ENCODE data around the gene CCDC88C. TPM values are rescaled to one million over a fixed set of nuclear protein-coding genes. Genes with fewer than 3 reads are reported as not detected.

CCDC88C gene
- total RNA-seq, 1 experiment from 2014 or later = not detected

DNA sequence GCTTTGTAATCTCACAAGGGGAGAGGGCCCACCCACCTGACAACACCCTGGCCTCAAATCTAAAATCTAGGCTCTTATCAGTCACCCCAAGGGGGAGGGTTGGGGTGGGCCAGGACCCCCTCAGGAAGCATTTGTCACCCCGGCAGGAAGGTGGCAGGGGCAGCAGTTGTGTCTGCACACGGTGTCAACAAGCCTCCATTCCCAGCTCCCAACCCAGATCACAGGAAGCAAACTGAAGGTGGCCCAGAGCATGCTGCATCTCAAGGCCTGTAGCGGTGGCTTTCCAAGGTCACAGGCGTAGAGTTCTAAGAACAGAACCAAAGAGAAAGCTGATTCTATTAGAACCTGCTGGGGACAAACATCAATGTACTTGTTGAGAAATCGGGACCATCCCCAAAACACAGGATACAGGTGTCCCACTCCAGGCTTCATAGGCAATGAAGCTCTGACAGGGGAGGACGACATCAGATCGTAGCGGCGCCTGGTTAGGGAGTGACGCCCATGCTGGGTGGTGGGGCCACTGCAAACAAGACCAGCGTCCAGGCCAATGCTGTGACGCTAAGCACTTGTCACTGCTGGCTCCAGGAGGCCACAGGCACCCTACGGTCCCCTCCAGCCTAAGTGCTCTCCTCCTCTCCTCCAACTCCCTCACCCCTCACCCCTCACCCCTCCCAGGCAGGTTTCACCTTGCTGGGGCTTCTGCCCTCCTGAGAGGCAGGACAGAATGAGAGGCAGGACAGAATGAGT is 52.9 kb downstream of the CCDC88C start:
- H3K4me3 ChIP-seq = no peak overlapping the region
- DNase-seq (ENCODE audit: low read depth in 1 of 2, low spot score in 2 of 2) = no peak
- H3K9me3 ChIP-seq (replicated peaks) = no peaks in the 10 kb centered on the region
- H3K27me3 ChIP-seq (replicated peaks) = no peaks in the 10 kb centered on the region
- no peaks in the 10 kb centered on the region for H3K4me1 ChIP-seq (replicated peaks)
- no peaks in the 10 kb centered on the region for H3K36me3 ChIP-seq
- H3K27ac ChIP-seq = no peak overlapping the region

DNA sequence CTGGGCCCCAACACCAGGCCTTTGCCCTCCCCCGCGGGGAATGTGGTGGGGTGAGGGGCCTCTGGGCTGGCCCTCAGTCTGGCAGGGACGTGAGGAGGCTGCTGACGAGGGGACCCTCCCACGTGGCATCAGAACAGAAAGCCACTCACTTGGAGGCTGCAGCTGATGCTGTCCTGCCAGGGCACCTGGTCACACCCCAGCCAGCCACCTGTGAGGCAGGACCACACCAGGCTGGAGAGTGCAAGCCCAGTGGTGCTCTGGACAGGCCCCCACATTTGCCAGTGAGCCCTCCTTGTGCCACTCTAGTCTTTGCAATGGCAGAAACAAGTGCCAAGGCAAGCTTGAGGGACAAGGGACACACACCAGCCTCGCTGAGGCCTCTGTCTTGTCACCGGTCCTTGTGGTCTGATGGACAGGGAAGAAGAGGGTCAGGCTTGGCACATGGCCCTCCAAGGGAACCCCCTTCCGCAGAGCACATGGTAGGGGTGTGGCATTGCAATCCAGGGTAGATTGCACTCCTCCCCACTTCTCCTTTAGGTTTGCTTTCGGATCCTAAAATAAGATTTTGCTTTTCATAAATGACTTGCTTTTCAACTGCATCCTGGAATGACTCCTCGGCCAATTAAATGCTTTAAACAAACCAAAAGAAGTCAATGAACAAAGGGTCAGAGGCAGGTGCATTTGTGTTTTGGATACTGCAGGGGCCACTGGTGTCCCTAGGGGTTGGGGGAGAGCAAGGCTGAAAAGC is 53.7 kb downstream of the CCDC88C start:
- H3K9me3 ChIP-seq (replicated peaks) = no peaks in the 10 kb centered on the region
- H3K27ac ChIP-seq = no peak overlapping the region
- no peaks in the 10 kb centered on the region for H3K27me3 ChIP-seq (replicated peaks)
- no peak overlapping the region for H3K4me3 ChIP-seq
- no peaks in the 10 kb centered on the region for H3K4me1 ChIP-seq (replicated peaks)
- DNase-seq (ENCODE audit: low read depth in 1 of 2, low spot score in 2 of 2) = no peak
- H3K36me3 ChIP-seq = no peaks in the 10 kb centered on the region

DNA sequence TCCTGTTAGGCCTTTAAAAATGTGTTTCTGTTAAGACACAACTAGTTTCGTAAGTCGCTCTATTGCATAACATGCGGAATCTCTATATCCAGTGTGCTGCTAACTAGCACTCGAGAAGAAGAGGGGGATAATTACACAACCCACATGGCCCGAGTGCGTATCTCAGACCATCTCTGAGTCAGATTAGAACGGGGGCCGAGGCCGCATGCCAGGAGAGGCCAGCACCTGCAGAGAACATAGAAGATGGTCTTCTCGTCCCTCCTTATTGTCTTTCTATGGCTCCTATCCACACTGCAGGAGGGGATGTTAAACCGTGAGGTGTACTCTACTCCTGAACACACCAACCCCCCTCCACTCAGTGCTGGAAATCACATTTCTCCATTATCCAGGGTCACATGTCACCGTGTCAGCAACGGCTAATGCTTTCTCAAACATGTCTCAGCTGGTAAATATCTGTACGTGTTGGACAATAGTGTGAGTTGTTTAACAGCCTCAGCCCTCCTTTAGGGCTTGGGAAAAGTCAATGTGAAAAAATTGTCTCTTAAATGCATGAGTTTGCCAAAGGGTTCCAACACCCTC is 56.3 kb downstream of the CCDC88C start:
- no peak overlapping the region for H3K27ac ChIP-seq
- no peaks in the 10 kb centered on the region for H3K27me3 ChIP-seq (replicated peaks)
- no peaks in the 10 kb centered on the region for H3K9me3 ChIP-seq (replicated peaks)
- no peak overlapping the region for H3K4me3 ChIP-seq
- no peaks in the 10 kb centered on the region for H3K4me1 ChIP-seq (replicated peaks)
- no peak for DNase-seq (ENCODE audit: low read depth in 1 of 2, low spot score in 2 of 2)
- no peaks in the 10 kb centered on the region for H3K36me3 ChIP-seq

DNA sequence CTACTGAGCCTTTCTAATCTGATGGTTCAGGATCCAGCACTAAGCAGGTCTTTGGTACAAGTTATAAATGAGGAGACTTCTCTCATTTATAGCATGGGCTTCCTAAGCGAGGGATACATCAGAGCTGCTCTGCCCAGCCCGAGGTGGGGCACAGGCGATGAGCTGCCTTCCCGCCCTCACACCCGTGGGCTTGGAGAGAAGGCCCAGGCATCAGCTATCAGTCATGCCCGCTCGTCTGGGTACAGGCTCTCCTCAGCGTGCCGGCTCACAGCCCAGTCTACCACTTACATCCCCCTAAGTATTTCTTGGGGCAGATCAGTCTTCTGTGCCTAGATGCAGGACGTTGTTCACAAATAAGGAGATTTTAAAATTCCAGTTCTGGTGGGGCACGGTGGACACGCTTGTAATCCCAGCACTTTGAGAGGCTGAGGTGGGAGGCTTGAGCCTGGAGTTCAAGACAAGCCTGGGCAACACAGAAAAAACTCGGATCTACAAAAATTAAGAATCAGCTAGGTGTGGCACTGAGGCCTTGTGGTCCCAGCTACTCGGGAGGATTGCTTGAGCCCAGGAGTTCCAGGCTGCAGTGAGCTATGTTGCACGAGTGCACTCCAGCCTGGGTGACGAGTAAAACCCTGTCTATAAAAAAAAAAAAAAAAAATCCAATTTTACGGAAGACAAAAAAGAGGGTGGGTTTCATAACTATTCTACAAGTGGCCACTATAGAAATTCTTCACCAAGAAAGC is 57.0 kb downstream of the CCDC88C start:
- H3K36me3 ChIP-seq = no peaks in the 10 kb centered on the region
- H3K4me1 ChIP-seq (replicated peaks) = no peaks in the 10 kb centered on the region
- no peaks in the 10 kb centered on the region for H3K27me3 ChIP-seq (replicated peaks)
- no peak for DNase-seq (ENCODE audit: low read depth in 1 of 2, low spot score in 2 of 2)
- H3K4me3 ChIP-seq = no peak overlapping the region
- no peaks in the 10 kb centered on the region for H3K9me3 ChIP-seq (replicated peaks)
- no peak overlapping the region for H3K27ac ChIP-seq

DNA sequence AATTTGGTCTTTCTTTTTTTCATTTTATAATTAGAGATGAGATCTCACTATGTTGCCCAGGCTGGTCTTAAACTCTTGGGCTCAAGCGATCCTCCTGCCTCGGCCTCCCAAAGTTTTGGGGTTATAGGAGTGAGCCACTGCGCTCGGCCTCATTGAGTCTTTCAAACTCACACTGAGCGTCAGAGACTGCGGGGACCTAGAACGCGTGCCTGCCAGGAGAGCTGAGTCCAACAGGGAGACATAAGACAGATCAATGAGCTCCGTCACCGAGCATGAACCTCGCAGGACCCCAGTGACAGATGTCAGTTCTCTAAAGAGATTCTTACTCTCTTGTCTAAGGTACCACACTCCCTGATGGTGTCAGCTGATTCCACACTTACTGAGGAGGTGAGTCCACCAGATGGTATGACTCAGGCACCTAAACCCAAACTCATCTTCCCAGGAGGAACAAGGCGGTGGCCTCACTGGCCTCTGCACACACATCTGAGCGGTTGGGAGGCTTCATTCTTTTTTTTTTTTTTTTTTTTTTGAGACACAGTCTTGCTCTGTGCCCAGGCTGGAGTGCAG is 58.9 kb downstream of the CCDC88C start:
- no peaks in the 10 kb centered on the region for H3K27me3 ChIP-seq (replicated peaks)
- no peaks in the 10 kb centered on the region for H3K9me3 ChIP-seq (replicated peaks)
- no peak overlapping the region for H3K27ac ChIP-seq
- no peak for DNase-seq (ENCODE audit: low read depth in 1 of 2, low spot score in 2 of 2)
- H3K4me3 ChIP-seq = no peak overlapping the region
- no peaks in the 10 kb centered on the region for H3K4me1 ChIP-seq (replicated peaks)
- no peaks in the 10 kb centered on the region for H3K36me3 ChIP-seq

DNA sequence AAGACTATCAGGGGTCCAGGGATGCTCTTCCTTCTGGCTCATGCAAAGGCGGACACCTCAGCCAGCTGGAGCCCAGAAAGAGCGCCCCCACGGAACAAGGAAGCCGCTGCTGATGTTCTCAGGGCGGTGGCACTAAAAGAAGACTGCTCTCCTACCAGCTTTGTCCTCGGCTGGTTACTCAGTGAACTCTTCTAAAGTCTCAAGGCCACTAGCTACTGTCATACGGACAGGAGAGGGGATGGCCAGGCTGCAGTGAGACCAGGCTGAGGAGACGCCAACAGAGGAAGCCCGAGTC is 59.6 kb downstream of the CCDC88C start:
- no peaks in the 10 kb centered on the region for H3K4me1 ChIP-seq (replicated peaks)

DNA sequence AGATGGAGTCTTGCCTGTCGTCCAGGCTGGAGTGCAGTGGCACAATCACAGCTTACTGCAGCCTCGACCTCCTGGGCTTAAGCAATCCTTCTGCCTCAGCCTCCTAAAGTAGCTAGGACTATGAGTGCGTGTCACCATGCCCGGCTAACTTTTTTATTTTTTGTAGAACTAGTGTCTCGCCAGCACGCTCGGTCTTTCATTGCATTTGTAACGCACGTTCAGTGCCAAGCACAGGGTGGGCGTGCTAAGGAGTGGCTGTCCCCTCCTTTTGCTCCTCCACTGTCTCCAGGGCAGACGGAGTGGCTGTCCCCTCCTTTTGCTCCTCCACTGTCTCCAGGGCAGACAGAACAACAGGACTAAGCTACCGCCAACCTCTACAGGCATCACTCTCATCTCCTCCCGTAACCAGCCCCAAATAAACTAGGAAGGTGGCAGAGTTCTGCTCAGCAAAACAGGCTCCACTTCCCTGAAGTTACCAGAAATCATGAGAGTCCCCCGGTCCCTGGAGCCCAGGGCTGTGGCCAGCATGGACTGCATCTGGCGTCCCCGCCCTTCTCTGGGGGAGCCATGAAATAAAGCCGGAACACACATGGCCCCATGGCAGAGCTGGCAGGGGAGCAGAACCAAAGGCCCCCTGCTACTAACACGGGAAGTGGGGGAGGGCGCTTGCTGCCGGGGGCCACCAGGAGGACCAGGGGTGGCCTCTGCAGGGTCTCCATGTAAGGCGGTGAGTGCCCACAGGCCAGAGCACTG is 60.2 kb downstream of the CCDC88C start:
- DNase-seq (ENCODE audit: low read depth in 1 of 2, low spot score in 2 of 2) = no peak
- Histone ChIP-seq H3K4me3 (no peak overlapping the region), H3K4me1 (replicated peaks) (no peaks in the 10 kb centered on the region), H3K36me3 (no peaks in the 10 kb centered on the region), H3K27ac (no peak overlapping the region), H3K27me3 (replicated peaks) (no peaks in the 10 kb centered on the region), H3K9me3 (replicated peaks) (no peaks in the 10 kb centered on the region)

More for the DNA sequence above, 59.6 kb downstream of the CCDC88C start:
- Histone ChIP-seq H3K36me3 (no peaks in the 10 kb centered on the region), H3K4me3 (no peak overlapping the region), H3K27ac (no peak overlapping the region), H3K27me3 (replicated peaks) (no peaks in the 10 kb centered on the region), H3K9me3 (replicated peaks) (no peaks in the 10 kb centered on the region)
- DNase-seq (ENCODE audit: low read depth in 1 of 2, low spot score in 2 of 2) = no peak

DNA sequence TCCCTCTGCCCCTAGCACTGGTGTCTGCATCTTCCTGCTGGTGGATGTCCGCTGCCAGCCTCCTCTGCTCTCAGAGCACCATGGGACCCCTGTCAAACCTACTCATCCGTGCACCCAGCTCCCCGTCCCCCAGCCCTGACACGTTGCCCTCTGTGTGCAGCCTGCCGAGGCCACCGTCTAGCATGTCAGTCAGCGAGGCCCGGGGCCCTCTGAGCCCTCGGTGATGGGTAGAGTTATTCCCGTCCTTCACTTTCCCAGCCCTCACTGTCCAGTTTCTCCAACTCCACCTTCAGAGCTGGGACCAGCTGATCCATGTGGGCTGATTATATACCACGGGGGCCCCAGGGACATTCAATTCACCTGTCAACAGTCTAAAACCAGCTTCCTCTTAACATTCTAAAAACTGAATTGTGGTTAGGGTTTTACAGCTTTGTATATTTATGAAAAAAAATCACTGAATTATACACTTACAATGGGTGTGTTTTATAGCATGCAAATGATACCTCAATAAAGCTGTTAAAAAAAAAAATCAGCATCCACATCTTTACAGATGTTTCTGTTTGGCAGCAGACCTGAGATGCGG is 61.3 kb downstream of the CCDC88C start:
- Histone ChIP-seq H3K36me3 (no peaks in the 10 kb centered on the region), H3K4me3 (no peak overlapping the region), H3K27ac (no peak overlapping the region), H3K27me3 (replicated peaks) (no peaks in the 10 kb centered on the region), H3K9me3 (replicated peaks) (no peaks in the 10 kb centered on the region), H3K4me1 (replicated peaks) (peaks cover under 1% of the 10 kb centered on the region; the same call in 1 of the 2 replicates)
- DNase-seq (ENCODE audit: low read depth in 1 of 2, low spot score in 2 of 2) = no peak

DNA sequence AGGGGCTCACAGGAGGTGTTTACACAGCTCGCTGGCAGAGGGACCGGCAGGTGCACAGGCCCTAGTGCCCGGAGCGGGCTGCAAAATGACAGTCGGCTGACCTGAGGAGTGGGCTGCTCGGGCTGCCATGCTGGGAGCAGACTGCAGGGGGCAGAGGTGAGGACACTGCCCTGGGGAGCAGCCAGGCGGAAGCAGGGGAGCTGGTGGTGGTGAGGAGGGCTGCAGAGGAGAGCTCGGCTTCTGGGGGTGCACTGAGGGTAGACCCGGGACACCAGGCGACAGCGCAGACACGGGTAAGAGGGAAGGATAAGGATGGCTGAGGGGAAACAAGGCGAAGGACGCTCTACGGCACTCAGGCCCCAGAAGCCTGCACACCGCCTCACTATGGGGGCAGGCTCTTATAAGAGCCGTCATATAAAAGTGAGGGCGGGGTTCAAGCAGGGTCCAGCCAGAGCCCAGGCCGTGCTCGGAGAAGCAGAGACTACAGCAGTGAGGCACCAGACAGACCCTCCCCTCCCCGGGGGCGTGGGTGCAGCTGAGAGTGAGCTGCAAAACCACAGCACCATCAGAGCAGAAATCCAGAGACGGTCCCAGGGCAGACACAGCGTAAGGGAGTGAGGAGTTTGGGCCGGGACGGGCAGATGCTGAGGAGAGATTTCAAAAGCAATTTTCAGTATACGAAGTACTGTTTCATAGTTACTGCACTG is 62.5 kb downstream of the CCDC88C start:
- Histone ChIP-seq H3K27me3 (replicated peaks) (no peaks in the 10 kb centered on the region), H3K9me3 (replicated peaks) (no peaks in the 10 kb centered on the region), H3K36me3 (no peaks in the 10 kb centered on the region), H3K27ac (no peak overlapping the region), H3K4me1 (replicated peaks) (peaks cover 10% of the 10 kb centered on the region), H3K4me3 (no peak overlapping the region)
- no peak for DNase-seq (ENCODE audit: low read depth in 1 of 2, low spot score in 2 of 2)

DNA sequence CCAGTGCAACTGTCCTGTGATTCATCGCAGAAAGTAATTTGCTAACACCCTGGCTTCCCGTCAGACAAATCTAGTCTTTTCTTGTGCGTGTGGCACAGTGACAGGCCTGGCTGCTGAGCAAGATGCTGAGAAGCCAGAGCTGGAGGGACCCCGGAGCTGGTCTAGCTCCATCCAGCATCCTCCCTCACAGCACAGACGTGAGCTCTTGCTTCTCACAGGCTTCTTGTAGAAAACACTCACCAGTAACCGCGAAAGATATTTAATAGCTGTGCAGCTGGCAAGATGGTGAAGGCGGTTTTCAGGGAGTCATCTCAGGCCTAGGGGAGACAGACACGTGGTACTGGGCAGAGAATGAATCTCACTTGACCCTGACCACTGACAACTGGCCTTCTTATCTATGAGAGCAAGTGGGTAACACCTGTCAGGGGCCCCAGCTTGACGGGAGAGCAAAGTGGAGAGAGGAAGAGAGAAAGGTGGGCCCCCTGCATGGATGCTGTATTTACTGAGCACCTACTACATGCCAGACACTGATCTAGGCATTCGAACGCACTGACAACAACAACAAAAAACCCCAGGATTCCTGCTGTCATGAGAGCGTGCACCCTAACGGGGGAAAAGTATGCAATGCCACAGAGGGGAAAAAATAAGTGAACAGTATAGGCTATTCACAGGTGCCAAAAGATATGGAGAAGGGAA is 63.3 kb downstream of the CCDC88C start:
- no peak overlapping the region for H3K27ac ChIP-seq
- peaks cover 10% of the 10 kb centered on the region for H3K4me1 ChIP-seq (replicated peaks)
- H3K36me3 ChIP-seq = no peaks in the 10 kb centered on the region
- DNase-seq (ENCODE audit: low read depth in 1 of 2, low spot score in 2 of 2) = no peak
- H3K9me3 ChIP-seq (replicated peaks) = no peaks in the 10 kb centered on the region
- no peaks in the 10 kb centered on the region for H3K27me3 ChIP-seq (replicated peaks)
- no peak overlapping the region for H3K4me3 ChIP-seq

DNA sequence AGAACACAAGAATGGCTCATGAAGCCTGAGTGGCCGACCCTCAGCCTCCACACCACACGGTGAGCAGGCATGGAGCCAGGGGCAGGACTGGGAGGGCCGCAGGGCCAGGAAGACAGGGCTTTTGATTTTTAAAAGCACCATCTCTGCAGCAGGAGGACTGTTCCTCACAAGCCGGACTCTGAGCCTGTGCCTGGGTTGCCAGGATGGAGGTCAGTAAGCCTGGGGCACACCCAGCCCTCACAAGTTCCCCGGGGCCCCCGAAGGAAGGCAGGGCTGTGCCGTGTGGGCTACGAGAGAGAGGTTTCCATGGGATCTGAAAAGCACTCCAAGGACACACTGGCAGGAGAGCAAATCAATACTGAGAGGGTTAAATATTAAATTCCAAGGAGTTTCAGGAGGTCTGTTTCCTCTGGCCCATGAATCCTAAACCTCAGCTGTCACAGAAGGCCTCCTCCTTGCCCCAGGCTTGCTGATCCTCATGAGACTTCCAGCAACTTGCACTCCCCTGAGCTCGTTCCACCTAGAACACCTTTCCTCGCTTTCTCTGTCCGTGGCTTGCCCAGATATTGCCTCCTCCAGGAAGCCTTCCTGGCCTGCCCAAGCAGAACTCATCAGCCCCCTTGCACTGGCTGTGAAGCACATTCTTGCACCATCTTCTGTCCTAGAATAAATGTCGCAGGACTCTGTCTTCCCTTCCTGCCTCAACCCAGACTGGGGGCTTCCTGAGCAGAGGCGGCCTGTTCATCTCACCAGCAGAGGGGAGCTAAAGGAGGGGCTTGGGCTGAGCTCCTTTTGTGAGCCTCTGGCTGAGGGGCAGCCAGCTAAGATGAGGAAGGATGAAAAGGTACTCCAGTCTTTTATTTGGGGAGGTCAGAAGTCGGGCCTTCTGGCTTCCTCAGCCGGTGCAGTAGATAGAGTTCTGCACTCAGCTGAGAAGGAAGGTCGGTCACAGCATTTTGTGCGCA is 64.6 kb downstream of the CCDC88C start:
- H3K4me3 ChIP-seq = no peak overlapping the region
- peaks cover 10% of the 10 kb centered on the region for H3K4me1 ChIP-seq (replicated peaks)
- H3K9me3 ChIP-seq (replicated peaks) = no peaks in the 10 kb centered on the region
- no peaks in the 10 kb centered on the region for H3K27me3 ChIP-seq (replicated peaks)
- no peak for DNase-seq (ENCODE audit: low read depth in 1 of 2, low spot score in 2 of 2)
- H3K36me3 ChIP-seq = no peaks in the 10 kb centered on the region
- no peak overlapping the region for H3K27ac ChIP-seq

Data from SJSA1 (cell line).